Duodenal mucosa (tissue), 2 donors: ENCODE data around the gene HLCS.

Experiments used
- H3K27ac ChIP-seq: one replicate; pipeline ENCODE4 v1.7.0; 2013; ENCODE audit warnings: low read depth, low read length
- H3K27me3 ChIP-seq, 2 donors: one replicate each; pipeline ENCODE4 v1.7.0; 2013; ENCODE audit warnings: low read length in 2 of 2, control low read depth in 1 of 2; ENCODE audit not compliant: insufficient read depth in 2 of 2, control insufficient read depth in 1 of 2
- H3K36me3 ChIP-seq, 2 donors: one replicate each; pipeline ENCODE4 v1.7.0; 2013; ENCODE audit warnings: low read length in 2 of 2, control low read depth in 1 of 2; ENCODE audit not compliant: insufficient read depth in 2 of 2, control insufficient read depth in 1 of 2
- H3K4me1 ChIP-seq, 2 donors: one replicate each; pipeline ENCODE4 v1.7.0; 2013; ENCODE audit warnings: low read length in 2 of 2, control low read depth in 1 of 2; ENCODE audit not compliant: insufficient read depth in 2 of 2, control insufficient read depth in 1 of 2
- H3K4me3 ChIP-seq, 2 donors: one replicate each; pipeline ENCODE4 v1.7.0; 2013; ENCODE audit warnings: low read length in 2 of 2, low read depth in 1 of 2
- H3K9ac ChIP-seq, 2 donors: one replicate each; pipeline ENCODE4 v1.7.0; 2013; ENCODE audit warnings: low read length in 2 of 2, low read depth in 1 of 2
- H3K9me3 ChIP-seq, 2 donors: one replicate each; pipeline ENCODE4 v1.7.0; 2013; ENCODE audit warnings: low read length in 2 of 2, control low read depth in 1 of 2; ENCODE audit not compliant: control insufficient read depth in 1 of 2

The HLCS gene

DNA sequence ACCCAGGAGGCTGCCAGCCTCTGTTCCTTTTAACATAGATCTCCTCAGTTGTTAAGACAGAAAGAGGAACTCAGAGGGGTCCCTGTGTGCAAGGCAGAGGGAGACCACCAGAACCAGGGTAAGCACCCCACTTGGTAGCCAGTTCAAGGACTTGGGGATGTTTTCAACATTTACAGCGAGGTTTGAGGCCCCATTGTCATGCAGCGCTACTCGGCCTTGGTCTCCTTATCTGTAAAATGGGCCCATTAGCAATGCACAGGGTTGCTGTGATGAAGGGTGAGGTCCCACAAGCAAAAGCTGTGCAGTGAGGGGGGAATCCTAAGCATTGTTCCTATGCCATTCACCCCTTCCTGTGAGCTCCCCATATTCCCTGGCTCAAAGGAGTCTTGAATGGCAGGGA lies 263.3 kb downstream of the HLCS start:
- no peak overlapping the region for H3K27ac ChIP-seq
- H3K9ac ChIP-seq = no peak overlapping the region
- no peaks in the 10 kb centered on the region for H3K9me3 ChIP-seq
- no peak overlapping the region for H3K4me3 ChIP-seq
- peaks cover 90 to 95% of the 10 kb centered on the region in 2 donors for H3K27me3 ChIP-seq
- peaks cover 19 to 21% of the 10 kb centered on the region in 2 donors for H3K4me1 ChIP-seq
- H3K36me3 ChIP-seq = no peaks in the 10 kb centered on the region

DNA sequence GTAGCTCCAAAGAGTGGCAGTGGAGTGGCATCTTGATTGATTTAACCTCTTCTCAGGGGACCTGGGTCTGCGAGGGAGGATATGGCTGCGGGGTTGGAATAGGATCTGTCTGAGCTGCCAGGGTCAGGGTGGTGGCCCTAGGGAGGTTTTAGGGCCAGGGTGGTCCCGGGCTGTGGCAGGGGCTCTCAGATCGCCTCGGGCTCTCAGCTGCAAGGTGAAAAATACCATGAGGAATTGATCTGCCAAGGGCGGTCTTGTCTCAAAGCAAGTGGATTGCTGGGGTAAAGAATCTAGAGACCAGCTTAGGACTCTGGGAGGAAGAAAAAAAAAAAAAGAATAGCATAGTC lies 263.9 kb downstream of the HLCS start:
- Histone ChIP-seq H3K9ac (no peak overlapping the region), H3K9me3 (no peaks in the 10 kb centered on the region), H3K36me3 (no peaks in the 10 kb centered on the region), H3K4me3 (no peak overlapping the region), H3K4me1 (peaks cover 17 to 22% of the 10 kb centered on the region in 2 donors), H3K27me3 (peaks cover 90 to 96% of the 10 kb centered on the region in 2 donors), H3K27ac (no peak overlapping the region)

- peaks cover 17 to 22% of the 10 kb centered on the region in 2 donors for H3K4me1 ChIP-seq
- no peak overlapping the region for H3K9ac ChIP-seq
- H3K9me3 ChIP-seq = no peaks in the 10 kb centered on the region
- no peak overlapping the region for H3K27ac ChIP-seq
- H3K36me3 ChIP-seq = no peaks in the 10 kb centered on the region
- H3K4me3 ChIP-seq = peak overlapping the region in 1 of 2 donors; percentile 32
- H3K27me3 ChIP-seq = peaks cover 90 to 96% of the 10 kb centered on the region in 2 donors
These were observed 264.5 kb downstream of the HLCS start for GRCh38 chr21:36701756-36702621.

DNA sequence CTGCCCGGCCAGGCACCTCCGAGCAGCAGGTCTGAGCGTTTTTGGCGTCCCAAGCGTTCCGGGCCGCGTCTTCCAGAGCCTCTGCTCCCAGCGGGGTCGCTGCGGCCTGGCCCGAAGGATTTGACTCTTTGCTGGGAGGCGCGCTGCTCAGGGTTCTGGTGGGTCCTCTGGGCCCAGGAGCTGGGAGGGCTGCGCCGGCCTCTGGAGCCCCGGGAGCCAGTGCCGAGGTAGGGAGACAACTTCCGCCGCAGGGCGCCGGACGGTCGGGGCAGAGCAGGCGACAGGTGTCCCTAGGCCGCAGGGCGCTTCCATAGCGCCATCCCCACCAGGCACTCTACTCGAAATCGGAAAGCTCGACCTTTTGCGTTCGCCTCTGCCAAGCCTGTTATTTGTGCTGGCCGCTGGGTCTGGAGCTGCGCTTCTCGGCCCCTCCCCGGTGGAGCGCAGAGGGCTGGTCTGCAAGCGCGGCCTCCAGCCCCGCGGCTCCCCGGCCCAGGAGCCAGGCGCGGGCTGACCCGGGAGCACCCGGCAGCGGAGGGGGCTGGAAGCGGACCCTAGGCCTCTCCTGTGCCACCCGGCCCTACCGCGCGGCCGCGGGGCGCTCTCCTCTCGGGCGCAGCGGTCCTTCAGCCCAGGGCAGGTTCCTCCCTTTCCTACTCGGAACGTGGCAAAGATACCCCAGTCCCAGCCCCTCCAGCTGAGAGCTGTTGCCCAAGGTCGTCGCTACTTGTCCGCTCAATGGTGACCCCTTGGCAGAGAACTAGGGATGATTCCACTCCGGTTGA lies 265.3 kb downstream of the HLCS start:
- H3K4me1 ChIP-seq = peaks cover 11 to 22% of the 10 kb centered on the region in 2 donors
- peak overlapping the region; percentile 15 to 32 for H3K4me3 ChIP-seq
- no peaks in the 10 kb centered on the region for H3K36me3 ChIP-seq
- H3K27ac ChIP-seq = no peak overlapping the region
- no peaks in the 10 kb centered on the region for H3K9me3 ChIP-seq
- peaks cover 90 to 96% of the 10 kb centered on the region in 2 donors for H3K27me3 ChIP-seq
- H3K9ac ChIP-seq = no peak overlapping the region
